NCI-H748 treated with DMSO at 0.1 percent for 48 hours (cell line): Measurements from ENCODE around the gene RAPGEF3.

Source experiments
- DNase-seq: peaks from one replicate; lab custom pipeline; 2025; lab: John Stamatoyannopoulos, UW

The RAPGEF3 gene

GRCh38 chr12:47789712-47790489 is 31.2 kb upstream of the RAPGEF3 start:
- DNase-seq, result no peak

- DNase-seq, result no peak
Observed at GRCh38 chr12:47789141-47789540, 30.5 kb upstream of the RAPGEF3 start.

- DNase-seq, result no peak
Observed at GRCh38 chr12:47787596-47788319, 29.1 kb upstream of the RAPGEF3 start.

- no peak for DNase-seq
Observed at GRCh38 chr12:47786662-47787280, 28.1 kb upstream of the RAPGEF3 start.

- no peak for DNase-seq
Observed at GRCh38 chr12:47785887-47786661, 27.4 kb upstream of the RAPGEF3 start.

GRCh38 chr12:47785036-47785886 is 26.6 kb upstream of the RAPGEF3 start:
- DNase-seq, result no peak

- no peak for DNase-seq
Observed at GRCh38 chr12:47783821-47784819, 25.4 kb upstream of the RAPGEF3 start.

- no peak for DNase-seq
Observed at GRCh38 chr12:47783024-47783755, 24.5 kb upstream of the RAPGEF3 start.

GRCh38 chr12:47782372-47782770 is 23.7 kb upstream of the RAPGEF3 start:
- no peak for DNase-seq

- DNase-seq, result no peak
Observed at GRCh38 chr12:47781479-47782371, 23.0 kb upstream of the RAPGEF3 start.

- no peak for DNase-seq
Observed at GRCh38 chr12:47779943-47780504, 21.3 kb upstream of the RAPGEF3 start.

- peak; percentile 69 for DNase-seq
Observed at GRCh38 chr12:47779301-47779942, 20.7 kb upstream of the RAPGEF3 start.

GRCh38 chr12:47778881-47779280 is 20.2 kb upstream of the RAPGEF3 start:
- DNase-seq, result no peak

- DNase-seq, result no peak
Observed at GRCh38 chr12:47777741-47778558, 19.3 kb upstream of the RAPGEF3 start.

- no peak for DNase-seq
Observed at GRCh38 chr12:47777151-47777550, 18.5 kb upstream of the RAPGEF3 start.

- no peak for DNase-seq
Observed at GRCh38 chr12:47776471-47777143, 17.9 kb upstream of the RAPGEF3 start.
